Measurements from ENCODE around the gene MINDY3. TPM values are rescaled to one million over a fixed set of nuclear protein-coding genes. Genes with fewer than 3 reads are reported as not detected.
A peak's percentile ranks its signal among the peaks of the same experiment; 100 is the strongest.
"Not testable (repeated sequence)": the region's sequence is repeated elsewhere in the genome, so short reads cannot be mapped to it uniquely, and the experiment has no call there.

The MINDY3 gene
- 10 to 100 TPM; 22.3 to 26.0 TPM for total RNA-seq

DNA sequence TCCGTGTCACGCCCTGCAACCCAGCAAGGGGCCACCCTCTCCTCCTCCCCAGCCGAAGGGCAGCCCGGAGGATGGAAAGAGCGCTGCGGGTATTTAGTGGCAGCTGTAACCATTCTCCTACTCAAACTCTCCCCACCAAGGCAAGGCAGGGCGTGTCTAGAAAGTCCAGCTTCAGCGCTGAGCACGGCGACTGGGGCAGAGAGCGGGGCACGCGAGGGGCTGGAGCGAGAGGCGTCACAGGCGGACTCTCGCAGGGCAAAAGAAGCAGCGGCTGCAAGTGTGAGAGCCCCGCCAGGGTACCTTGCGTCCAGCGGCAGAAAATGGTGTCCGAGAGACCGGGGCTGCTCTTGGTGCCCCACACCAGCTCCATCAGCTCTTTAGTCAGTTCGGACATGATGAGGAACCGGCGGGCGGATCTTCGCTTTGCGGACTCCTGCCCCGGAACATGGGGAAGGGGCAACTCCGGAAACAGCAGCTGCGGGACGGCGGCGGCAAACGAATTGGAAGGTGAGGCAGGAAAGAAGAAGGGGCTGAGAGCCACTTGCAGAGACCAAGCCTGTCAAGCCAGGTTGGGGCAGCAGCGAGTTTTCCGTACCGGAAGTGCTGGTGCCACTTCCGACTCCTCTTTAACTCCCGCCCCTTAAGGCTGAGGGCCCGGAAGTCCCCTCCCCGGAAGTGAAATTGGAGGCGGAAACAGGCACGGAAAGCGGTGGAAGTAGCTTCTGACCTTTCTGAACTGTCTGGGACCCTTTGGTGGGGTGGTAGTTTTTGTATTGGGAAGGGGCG lies at the start of gene MINDY3:
Gene MINDY3, minus strand, starts transcription at position 602 of the 786 bp plus-strand sequence. Its CDS starts 208 bp downstream, at position 394.
- Mint-ChIP-seq H3K27ac (peak within 1 kb of the TSS; percentile 89), H3K4me3 (peak within 1 kb of the TSS; percentile 95), H3K9me3 (peaks cover 4% of the 10 kb centered on the region), H3K4me1 (peaks cover 41% of the 10 kb centered on the region), H3K27me3 (peaks cover 23% of the 10 kb centered on the region), H3K36me3 (ENCODE audit: low read depth) (peaks cover 25% of the 10 kb centered on the region)
- ChIA-PET CTCF (no interaction called here), POLR2A (no interaction called here)
- DNase-seq = peak; percentile 87

DNA sequence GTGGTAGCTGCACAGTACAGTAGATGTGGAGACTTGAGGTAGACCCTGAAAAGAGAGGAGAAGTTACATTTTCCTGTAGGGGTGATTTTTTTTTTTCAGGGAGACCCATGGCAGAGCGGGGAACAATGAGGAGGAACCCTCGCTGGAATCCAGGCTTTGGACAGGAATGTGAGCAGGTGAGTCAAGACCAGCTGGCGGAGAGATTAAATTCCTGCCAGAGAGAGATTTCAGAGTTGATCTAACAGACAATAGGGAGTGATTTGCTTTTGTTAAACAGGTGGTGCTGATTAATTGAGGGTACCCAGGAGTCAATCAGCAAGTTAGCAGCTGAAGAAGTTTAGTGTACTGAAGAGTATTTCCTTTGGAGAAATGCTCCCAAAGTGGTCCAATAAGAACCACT lies 41.6 kb upstream of the MINDY3 start:
- H3K4me3 Mint-ChIP-seq = no peak overlapping the region
- no peaks in the 10 kb centered on the region for H3K4me1 Mint-ChIP-seq
- no peaks in the 10 kb centered on the region for H3K36me3 Mint-ChIP-seq (ENCODE audit: low read depth)
- H3K27ac Mint-ChIP-seq = no peak overlapping the region
- H3K27me3 Mint-ChIP-seq = peaks cover 10% of the 10 kb centered on the region
- H3K9me3 Mint-ChIP-seq = no peaks in the 10 kb centered on the region
- CTCF ChIA-PET = interaction anchor here (0.7 to 0.8 kb wide), 3 partner anchors 27 to 880 kb away, joined by 3 read pairs; no protein-coding TSS in a partner anchor
- POLR2A ChIA-PET = no interaction called here
- no peak for DNase-seq

DNA sequence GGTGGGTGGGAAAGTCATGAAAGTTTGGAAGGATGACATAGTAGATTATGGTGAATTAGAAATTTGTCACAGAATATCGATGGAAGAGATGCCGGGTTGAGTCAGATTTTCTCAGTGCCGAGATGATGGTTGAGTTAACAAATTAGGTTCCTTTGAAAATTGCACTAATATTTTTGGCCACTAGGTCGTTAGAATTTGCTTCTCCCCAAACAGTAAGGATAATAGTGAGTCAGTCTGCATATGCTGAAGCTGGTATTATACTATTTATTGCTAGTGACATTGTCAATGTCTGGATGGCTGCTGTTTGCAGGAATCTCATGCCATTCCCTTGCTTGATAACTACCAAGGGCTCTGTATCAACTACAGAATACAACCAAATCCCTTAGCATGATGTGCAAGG lies 37.7 kb upstream of the MINDY3 start:
- CTCF ChIA-PET = no interaction called here

DNA sequence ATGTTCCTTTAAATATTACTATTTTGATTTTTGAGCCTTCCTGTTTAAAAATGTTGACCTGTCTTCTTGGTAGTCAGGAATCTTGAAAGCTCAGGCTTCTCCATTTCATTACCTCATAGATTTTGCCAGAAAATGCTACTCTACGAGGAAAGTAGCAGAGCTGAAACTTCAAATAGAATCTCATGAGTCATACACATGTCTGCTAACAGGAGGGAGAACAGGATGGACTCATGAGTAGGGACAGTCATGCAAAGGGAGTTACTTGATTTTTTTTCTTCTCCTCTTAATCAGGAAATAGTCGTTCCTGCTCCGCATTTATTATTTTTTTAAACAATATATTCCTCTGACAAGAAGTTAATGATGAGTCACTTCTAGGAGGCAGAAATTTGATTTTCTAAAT lies 37.0 kb upstream of the MINDY3 start:
- DNase-seq = no peak
- ChIA-PET CTCF (no interaction called here), POLR2A (no interaction called here)
- H3K9me3 Mint-ChIP-seq = no peaks in the 10 kb centered on the region
- H3K4me3 Mint-ChIP-seq = no peak overlapping the region
- peaks cover 25% of the 10 kb centered on the region for H3K27me3 Mint-ChIP-seq
- no peaks in the 10 kb centered on the region for H3K4me1 Mint-ChIP-seq
- no peaks in the 10 kb centered on the region for H3K36me3 Mint-ChIP-seq (ENCODE audit: low read depth)
- H3K27ac Mint-ChIP-seq = no peak overlapping the region

More for the DNA sequence above, 37.7 kb upstream of the MINDY3 start:
- no peak overlapping the region for H3K4me3 Mint-ChIP-seq
- no peak for DNase-seq
- H3K36me3 Mint-ChIP-seq (ENCODE audit: low read depth) = no peaks in the 10 kb centered on the region
- no peaks in the 10 kb centered on the region for H3K4me1 Mint-ChIP-seq
- no peak overlapping the region for H3K27ac Mint-ChIP-seq
- POLR2A ChIA-PET = no interaction called here
- no peaks in the 10 kb centered on the region for H3K9me3 Mint-ChIP-seq
- peaks cover 18% of the 10 kb centered on the region for H3K27me3 Mint-ChIP-seq

DNA sequence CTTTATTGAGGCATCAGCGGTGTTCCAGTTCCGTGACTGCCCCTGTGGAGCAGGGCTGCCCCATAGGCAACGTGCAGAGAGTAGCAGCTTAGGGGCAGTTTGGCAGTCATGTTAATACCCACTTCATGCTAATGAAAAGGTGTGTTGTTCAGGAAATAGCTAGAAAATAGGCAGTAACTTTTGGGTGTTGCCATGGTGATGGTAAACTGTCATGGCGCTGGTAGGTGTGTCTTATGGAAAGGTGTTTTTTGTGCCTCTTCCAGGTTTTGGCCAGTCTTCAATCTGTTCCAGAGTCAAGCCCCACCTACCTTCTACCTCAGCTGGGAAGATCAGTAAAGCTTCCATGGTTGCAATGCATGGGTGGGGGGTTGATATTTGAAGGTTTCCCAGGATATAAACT lies 36.3 kb upstream of the MINDY3 start:
- ChIA-PET POLR2A (no interaction called here), CTCF (no interaction called here)
- Mint-ChIP-seq H3K4me3 (no peak overlapping the region), H3K36me3 (ENCODE audit: low read depth) (no peaks in the 10 kb centered on the region), H3K27ac (no peak overlapping the region), H3K4me1 (no peaks in the 10 kb centered on the region), H3K27me3 (peaks cover 25% of the 10 kb centered on the region), H3K9me3 (no peaks in the 10 kb centered on the region)
- DNase-seq = no peak

DNA sequence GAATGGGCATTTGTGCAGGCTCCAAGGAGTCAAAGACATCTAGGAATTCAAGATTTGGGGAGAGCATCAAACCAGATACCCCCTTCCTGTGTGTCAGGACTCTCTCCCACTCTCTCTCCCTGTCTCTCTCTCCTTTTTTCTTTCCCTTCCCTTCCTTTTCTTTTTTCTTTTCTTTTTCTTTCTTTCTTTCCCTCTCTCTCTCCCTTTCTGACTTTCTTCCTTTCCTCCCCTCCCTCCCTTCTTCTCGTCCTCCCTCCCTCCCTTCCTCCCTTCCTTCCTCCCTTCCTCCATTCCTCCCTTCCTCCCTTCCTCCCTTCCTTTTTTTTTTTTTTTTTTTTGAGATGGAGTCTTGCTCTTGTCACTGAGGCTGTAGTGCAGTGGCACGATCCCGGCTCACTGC lies 24.1 kb upstream of the MINDY3 start:
- Mint-ChIP-seq H3K4me3 (no peak overlapping the region), H3K27me3 (peaks cover 27% of the 10 kb centered on the region), H3K27ac (no peak overlapping the region), H3K36me3 (ENCODE audit: low read depth) (no peaks in the 10 kb centered on the region), H3K4me1 (no peaks in the 10 kb centered on the region), H3K9me3 (no peaks in the 10 kb centered on the region)
- ChIA-PET POLR2A (no interaction called here), CTCF (no interaction called here)
- DNase-seq = no peak

DNA sequence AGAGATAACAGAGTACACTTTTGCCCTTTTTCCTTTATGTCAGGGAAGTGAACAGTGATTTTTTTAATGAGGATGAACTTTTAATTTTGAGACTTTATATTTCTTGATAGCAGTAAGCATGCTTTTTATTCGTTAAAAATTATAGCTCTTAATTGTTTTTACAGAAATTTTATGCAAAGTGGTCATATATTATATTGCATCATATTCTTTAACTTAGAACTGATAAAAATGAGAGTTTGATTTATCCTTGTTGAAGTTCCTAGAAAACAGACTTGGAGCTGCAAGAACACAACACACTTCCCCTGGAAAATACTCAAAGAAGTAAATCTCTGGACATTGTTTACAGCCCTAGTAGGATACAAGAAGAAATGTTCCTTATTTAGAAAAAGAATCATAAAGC lies 21.2 kb upstream of the MINDY3 start:
- CTCF ChIA-PET = no interaction called here
- H3K27ac Mint-ChIP-seq = no peak overlapping the region

DNA sequence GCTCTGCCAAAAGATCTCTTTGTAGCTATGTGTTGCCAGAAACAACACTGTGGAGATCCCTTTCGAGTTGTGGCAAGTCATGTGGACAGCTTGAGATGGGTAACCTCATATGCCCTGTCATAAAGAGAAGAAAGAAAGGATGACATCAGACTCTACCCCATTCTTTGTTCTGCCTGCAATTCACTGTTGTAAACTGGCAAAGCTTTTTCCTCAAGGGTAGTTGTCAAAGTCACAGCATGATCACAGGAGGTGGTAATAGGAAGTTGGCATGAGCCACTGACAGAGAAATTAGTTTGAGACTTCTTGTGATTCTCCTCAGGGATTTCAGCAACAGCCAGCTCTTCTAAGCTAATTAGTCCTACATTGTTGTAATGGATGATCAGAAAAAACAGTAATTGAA lies 19.4 kb upstream of the MINDY3 start:
- H3K36me3 Mint-ChIP-seq (ENCODE audit: low read depth) = no peaks in the 10 kb centered on the region
- no peak for DNase-seq
- H3K4me1 Mint-ChIP-seq = no peaks in the 10 kb centered on the region
- no peak overlapping the region for H3K27ac Mint-ChIP-seq
- H3K27me3 Mint-ChIP-seq = peaks cover 48% of the 10 kb centered on the region
- no peaks in the 10 kb centered on the region for H3K9me3 Mint-ChIP-seq
- ChIA-PET CTCF (interaction anchor here (0.6 kb wide), 1 partner anchor 954 kb away, joined by 3 read pairs; no protein-coding TSS in a partner anchor), POLR2A (no interaction called here)
- H3K4me3 Mint-ChIP-seq = no peak overlapping the region

More for the DNA sequence above, 21.2 kb upstream of the MINDY3 start:
- Mint-ChIP-seq H3K36me3 (ENCODE audit: low read depth) (no peaks in the 10 kb centered on the region), H3K4me3 (no peak overlapping the region), H3K27me3 (peaks cover 30% of the 10 kb centered on the region), H3K9me3 (no peaks in the 10 kb centered on the region), H3K4me1 (no peaks in the 10 kb centered on the region)
- no peak for DNase-seq
- POLR2A ChIA-PET = no interaction called here

DNA sequence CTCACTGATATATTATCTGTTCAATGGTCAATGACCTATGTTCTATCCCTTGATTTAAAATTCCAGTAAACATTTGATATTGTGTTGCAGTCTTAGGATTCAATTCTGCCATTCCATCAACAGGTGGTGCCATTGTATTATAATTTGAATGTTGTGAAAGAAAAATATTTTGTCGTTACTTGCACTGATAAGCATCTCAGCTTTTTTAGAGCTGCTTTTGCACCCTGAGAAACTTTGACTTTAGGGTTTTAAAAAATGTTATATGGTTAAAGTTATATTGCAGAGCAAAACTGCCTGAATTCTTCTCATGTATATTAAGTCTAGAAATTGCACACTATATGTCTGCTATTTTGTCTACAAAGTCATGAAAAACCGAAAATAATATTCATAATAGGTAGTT lies 18.8 kb upstream of the MINDY3 start:
- H3K27ac Mint-ChIP-seq = no peak overlapping the region
- no peaks in the 10 kb centered on the region for H3K36me3 Mint-ChIP-seq (ENCODE audit: low read depth)
- no peaks in the 10 kb centered on the region for H3K4me1 Mint-ChIP-seq
- H3K4me3 Mint-ChIP-seq = no peak overlapping the region
- H3K27me3 Mint-ChIP-seq = peaks cover 54% of the 10 kb centered on the region
- CTCF ChIA-PET = interaction anchor here (0.6 kb wide), 1 partner anchor 955 kb away, joined by 3 read pairs; no protein-coding TSS in a partner anchor
- POLR2A ChIA-PET = no interaction called here
- no peaks in the 10 kb centered on the region for H3K9me3 Mint-ChIP-seq
- peak; percentile 21 for DNase-seq

DNA sequence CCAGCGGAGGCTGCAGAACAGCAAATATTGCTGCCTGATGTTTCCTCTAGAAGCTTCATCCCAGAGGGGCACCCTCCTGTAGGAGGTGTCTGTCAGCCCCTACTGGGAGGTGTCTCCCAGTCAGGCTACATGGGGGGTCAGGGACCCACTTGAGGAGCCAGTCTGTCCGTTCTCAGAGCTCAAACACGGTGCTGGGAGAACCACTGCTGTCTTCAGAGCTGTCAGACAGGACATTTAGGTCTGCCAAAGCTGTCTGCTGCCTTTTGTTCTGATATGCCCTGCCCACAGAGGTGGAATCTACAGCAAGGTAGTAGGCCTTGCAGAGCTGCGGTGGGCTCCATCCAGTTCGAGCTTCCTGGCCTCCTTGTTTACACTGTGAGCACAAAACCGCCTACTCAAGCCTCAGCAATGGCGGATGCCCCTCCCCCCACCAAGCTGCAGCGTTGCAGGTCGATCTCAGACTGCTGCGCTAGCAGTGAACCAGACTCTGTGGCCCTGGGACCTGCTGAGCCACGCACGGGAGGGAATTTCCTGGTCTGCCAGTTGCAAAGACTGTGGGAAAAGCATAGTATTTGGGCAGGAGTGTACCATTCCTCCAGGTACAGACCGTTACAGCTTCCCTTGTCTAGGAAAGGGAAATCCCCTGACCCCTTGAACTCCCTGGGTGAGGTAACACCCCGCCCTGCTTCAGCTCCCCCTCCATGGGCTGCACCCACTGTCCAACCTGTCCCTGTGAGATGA lies 17.7 kb upstream of the MINDY3 start:
- Mint-ChIP-seq H3K27ac (no peak overlapping the region), H3K27me3 (peaks cover 61% of the 10 kb centered on the region), H3K4me1 (no peaks in the 10 kb centered on the region), H3K36me3 (ENCODE audit: low read depth) (no peaks in the 10 kb centered on the region), H3K9me3 (peaks cover 2% of the 10 kb centered on the region), H3K4me3 (no peak overlapping the region)
- no peak for DNase-seq
- ChIA-PET CTCF (no interaction called here), POLR2A (no interaction called here)

DNA sequence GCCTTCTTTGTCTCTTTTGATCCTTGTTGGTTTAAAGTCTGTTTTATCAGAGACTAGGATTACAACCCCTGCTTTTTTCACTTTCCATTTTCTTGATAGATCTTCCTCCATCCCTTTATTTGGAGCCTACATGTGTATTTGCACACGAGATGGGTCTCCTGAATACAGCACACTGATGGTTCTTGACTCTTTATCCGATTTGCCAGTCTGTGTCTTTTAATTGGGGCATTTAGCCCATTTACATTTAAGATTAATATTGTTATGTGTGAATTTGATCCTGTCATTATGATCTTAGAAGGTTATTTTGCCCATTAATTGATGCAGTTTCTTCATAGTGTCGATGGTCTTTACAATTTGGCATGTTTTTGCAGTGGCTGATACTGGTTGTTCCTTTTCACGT lies 16.0 kb upstream of the MINDY3 start:
- CTCF ChIA-PET, H3K9me3 Mint-ChIP-seq: not testable (repeated sequence)

DNA sequence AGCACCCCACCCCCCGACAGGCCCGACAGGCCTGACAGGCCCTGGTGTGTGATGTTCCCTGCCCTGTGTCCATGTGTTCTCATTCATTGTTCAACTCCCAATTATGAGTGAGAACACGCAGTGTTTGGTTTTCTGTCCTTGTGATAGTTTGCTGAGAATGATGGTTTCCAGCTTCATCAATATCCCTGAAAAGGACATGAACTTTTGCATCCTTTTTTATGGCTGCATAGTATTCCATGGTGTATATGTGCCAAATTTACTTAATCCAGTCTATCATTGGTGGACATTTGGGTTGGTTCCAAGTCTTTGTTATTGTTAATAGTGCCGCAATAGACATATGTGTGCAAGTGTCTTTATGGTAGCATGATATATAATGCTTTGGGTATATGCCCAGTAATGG lies 12.3 kb upstream of the MINDY3 start:
- H3K27me3 Mint-ChIP-seq = peaks cover 72% of the 10 kb centered on the region
- CTCF ChIA-PET; H3K36me3 Mint-ChIP-seq (ENCODE audit: low read depth); H3K27ac Mint-ChIP-seq; DNase-seq; H3K4me1 Mint-ChIP-seq; POLR2A ChIA-PET; H3K9me3 Mint-ChIP-seq; H3K4me3 Mint-ChIP-seq: not testable (repeated sequence)

More for the DNA sequence above, 16.0 kb upstream of the MINDY3 start:
- H3K4me3 Mint-ChIP-seq; DNase-seq; H3K27ac Mint-ChIP-seq; H3K36me3 Mint-ChIP-seq (ENCODE audit: low read depth); POLR2A ChIA-PET; H3K4me1 Mint-ChIP-seq: not testable (repeated sequence)
- H3K27me3 Mint-ChIP-seq = peaks cover 58% of the 10 kb centered on the region

DNA sequence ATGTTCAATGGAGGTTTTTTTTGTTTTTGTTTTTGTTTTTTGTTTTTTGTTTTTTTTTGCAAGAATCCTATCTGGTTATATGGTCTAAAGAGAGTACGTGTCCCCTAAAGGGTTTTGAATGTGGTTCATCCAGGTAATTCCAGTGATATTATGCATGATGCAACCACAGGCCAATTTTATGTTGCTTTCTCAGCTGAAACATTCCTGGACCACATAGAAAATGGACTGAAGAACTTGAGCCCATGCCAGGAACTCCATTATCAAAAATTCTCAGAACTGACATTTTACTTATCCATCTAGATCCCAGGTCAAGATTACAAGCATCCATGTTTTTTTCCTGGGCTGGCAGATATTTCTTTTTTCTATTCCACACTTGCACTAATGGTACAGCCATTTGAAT lies 11.5 kb upstream of the MINDY3 start:
- DNase-seq = no peak
- Mint-ChIP-seq H3K4me3 (no peak overlapping the region), H3K9me3 (peaks cover 3% of the 10 kb centered on the region), H3K36me3 (ENCODE audit: low read depth) (no peaks in the 10 kb centered on the region), H3K4me1 (no peaks in the 10 kb centered on the region), H3K27ac (no peak overlapping the region), H3K27me3 (peaks cover 73% of the 10 kb centered on the region)
- ChIA-PET POLR2A (no interaction called here), CTCF (no interaction called here)
